OCI-LY7 (cell line): ENCODE data around the gene MTMR2.

Source experiments
- CTCF ChIP-seq: fragments of 200-600 bp; sonication (generic); conservative IDR thresholded peaks from 2 replicates; pipeline ENCODE4 v1.5.1; 2014; ENCODE audit warnings: mild to moderate bottlenecking, antibody characterized with exemption, low read length, moderate library complexity, mixed read lengths
- EZH2phosphoT487 ChIP-seq: fragments of 200-600 bp; sonication (generic); IDR thresholded peaks from 2 replicates; pipeline ENCODE4 v1.6.1; 2018; ENCODE audit warnings: low read depth, borderline replicate concordance, mild to moderate bottlenecking, mixed run types, antibody characterized with exemption, low read length, moderate library complexity, mixed read lengths

- TF ChIP-seq CTCF (no peak), EZH2phosphoT487 (no peak)
These were observed 48.2 kb upstream of the MTMR2 start for GRCh38 chr11:95972060-95972459.
